Stomach smooth muscle (tissue), 2 donors: ENCODE data around the gene UBE4A.

Experiments
- H3K27ac ChIP-seq: one replicate; pipeline ENCODE4 v1.7.0; 2013; ENCODE audit warnings: mild to moderate bottlenecking, low read length, inconsistent platforms
- H3K27me3 ChIP-seq, 2 donors: one replicate each; pipeline ENCODE4 v1.7.0; 2013; ENCODE audit warnings: low read length in 2 of 2; ENCODE audit not compliant: insufficient read depth in 2 of 2, control insufficient read depth in 1 of 2
- H3K36me3 ChIP-seq, 2 donors: one replicate each; pipeline ENCODE4 v1.7.0; 2013; ENCODE audit warnings: low read length in 2 of 2; ENCODE audit not compliant: control insufficient read depth in 2 of 2, insufficient read depth in 2 of 2
- H3K4me1 ChIP-seq: one replicate; pipeline ENCODE4 v1.7.0; 2013; ENCODE audit warnings: low read length; ENCODE audit not compliant: control insufficient read depth, insufficient read depth
- H3K4me3 ChIP-seq, 2 donors: one replicate each; pipeline ENCODE4 v1.7.0; 2013; ENCODE audit warnings: low read length in 2 of 2
- H3K9ac ChIP-seq, 2 donors: one replicate each; pipeline ENCODE4 v1.7.0; 2013; ENCODE audit warnings: low read length in 2 of 2, mild to moderate bottlenecking in 1 of 2
- H3K9me3 ChIP-seq, 2 donors: one replicate each; pipeline ENCODE4 v1.7.0; 2013; ENCODE audit warnings: low read length in 2 of 2; ENCODE audit not compliant: control insufficient read depth in 2 of 2
- donor health status: healthy.
- donor health status: Pancreatic carcinoma.

Gene UBE4A

DNA sequence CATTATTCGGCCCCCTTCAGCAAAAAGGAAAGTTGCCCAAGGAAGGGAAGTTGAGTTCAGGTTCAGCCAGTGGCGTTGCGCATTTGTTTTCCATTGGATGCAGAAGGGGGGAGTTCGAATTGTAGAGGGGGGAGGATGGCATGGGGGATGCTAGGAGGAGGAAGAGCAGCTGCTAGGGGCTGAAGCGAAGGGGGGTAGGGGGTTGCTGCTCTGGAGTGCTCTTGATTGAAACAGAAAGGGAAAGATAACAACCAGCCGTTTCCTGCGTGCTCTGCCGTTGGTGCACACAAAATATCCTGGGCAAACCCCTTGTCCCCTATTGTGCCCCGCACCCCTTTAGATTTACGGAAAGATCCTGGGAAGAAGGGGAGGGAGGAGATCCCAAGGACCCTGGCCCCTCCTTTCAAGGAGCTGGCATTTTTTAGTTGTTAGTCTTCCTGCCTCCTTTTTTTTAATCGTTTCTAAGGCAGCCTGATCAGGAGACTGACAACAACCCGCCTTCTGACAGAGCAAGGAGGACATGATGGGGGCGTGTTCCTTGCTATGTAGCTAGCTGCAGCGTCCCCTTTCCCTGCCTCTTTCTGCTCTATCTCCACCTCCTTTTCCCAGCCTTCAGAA is 79.0 kb downstream of the UBE4A start:
- Histone ChIP-seq H3K36me3 (no peaks in the 10 kb centered on the region), H3K9ac (peak overlapping the region; percentile 71 to 87), H3K4me1 (peaks cover 30% of the 10 kb centered on the region), H3K27me3 (no peaks in the 10 kb centered on the region), H3K4me3 (peak overlapping the region; percentile 79 to 81), H3K27ac (peak overlapping the region; percentile 81), H3K9me3 (no peaks in the 10 kb centered on the region)

GRCh38 chr11:118439646-118440045 is 80.2 kb downstream of the UBE4A start:
- H3K36me3 ChIP-seq = no peaks in the 10 kb centered on the region
- H3K4me1 ChIP-seq = peaks cover 25% of the 10 kb centered on the region
- no peak overlapping the region for H3K27ac ChIP-seq
- no peak overlapping the region for H3K9ac ChIP-seq
- no peaks in the 10 kb centered on the region for H3K9me3 ChIP-seq
- no peaks in the 10 kb centered on the region for H3K27me3 ChIP-seq
- no peak overlapping the region for H3K4me3 ChIP-seq

GRCh38 chr11:118441770-118442275 is 82.4 kb downstream of the UBE4A start:
- Histone ChIP-seq H3K9ac (no peak overlapping the region), H3K27ac (no peak overlapping the region)

GRCh38 chr11:118442301-118442700 is 82.9 kb downstream of the UBE4A start:
- H3K9me3 ChIP-seq = no peaks in the 10 kb centered on the region
- H3K27me3 ChIP-seq = no peaks in the 10 kb centered on the region
- no peak overlapping the region for H3K27ac ChIP-seq
- H3K4me3 ChIP-seq = no peak overlapping the region
- no peaks in the 10 kb centered on the region for H3K36me3 ChIP-seq
- H3K4me1 ChIP-seq = peaks cover 17% of the 10 kb centered on the region
- H3K9ac ChIP-seq = no peak overlapping the region

More at GRCh38 chr11:118441770-118442275, 82.4 kb downstream of the UBE4A start:
- Histone ChIP-seq H3K36me3 (no peaks in the 10 kb centered on the region), H3K4me1 (peaks cover 17% of the 10 kb centered on the region), H3K27me3 (no peaks in the 10 kb centered on the region), H3K4me3 (peak overlapping the region in 1 of 2 donors; percentile 10), H3K9me3 (no peaks in the 10 kb centered on the region)

DNA sequence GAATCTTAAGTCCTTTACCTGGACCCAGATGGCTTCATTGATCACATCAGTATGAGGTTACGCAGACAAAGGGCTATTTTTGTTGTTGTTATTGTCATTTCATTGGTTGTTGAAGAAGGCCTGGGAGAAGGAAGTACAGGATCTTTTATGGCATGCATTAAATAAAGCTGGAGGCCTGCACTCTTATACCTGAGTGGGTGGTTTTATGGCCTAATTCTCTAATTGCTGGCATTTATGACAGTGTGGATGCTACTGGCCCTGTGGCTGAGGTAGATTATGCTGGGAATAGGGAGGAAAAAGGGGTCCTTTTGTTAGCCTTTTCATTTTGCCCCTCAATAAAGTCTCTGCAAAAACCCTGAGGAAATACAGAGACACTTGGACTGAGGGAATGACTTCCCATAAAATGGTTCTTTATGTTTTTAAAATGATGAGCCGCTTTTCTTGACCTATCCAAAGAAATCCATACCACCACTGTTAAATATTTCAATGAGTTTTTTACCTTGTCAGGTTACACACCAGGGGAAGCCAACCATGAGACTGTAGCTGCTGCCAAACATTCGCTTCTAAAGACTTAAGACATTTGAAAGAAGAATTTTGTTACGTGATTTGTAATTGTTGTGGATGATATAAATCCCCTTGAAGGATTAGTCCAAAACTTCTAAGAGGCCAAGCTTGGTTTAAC is 83.6 kb downstream of the UBE4A start:
- H3K36me3 ChIP-seq = no peaks in the 10 kb centered on the region
- no peak overlapping the region for H3K27ac ChIP-seq
- no peaks in the 10 kb centered on the region for H3K27me3 ChIP-seq
- no peak overlapping the region for H3K9ac ChIP-seq
- H3K4me1 ChIP-seq = peaks cover 10% of the 10 kb centered on the region
- H3K4me3 ChIP-seq = no peak overlapping the region
- no peaks in the 10 kb centered on the region for H3K9me3 ChIP-seq

- Histone ChIP-seq H3K4me1 (peaks cover 4% of the 10 kb centered on the region), H3K4me3 (no peak overlapping the region), H3K9ac (no peak overlapping the region), H3K9me3 (no peaks in the 10 kb centered on the region), H3K36me3 (no peaks in the 10 kb centered on the region), H3K27ac (no peak overlapping the region), H3K27me3 (no peaks in the 10 kb centered on the region)
Measured at GRCh38 chr11:118443590-118444218, 84.3 kb downstream of the UBE4A start.

- H3K36me3 ChIP-seq = peaks cover 0 to 5% of the 10 kb centered on the region in 2 donors
- H3K27me3 ChIP-seq = no peaks in the 10 kb centered on the region
- H3K4me1 ChIP-seq = no peaks in the 10 kb centered on the region
Measured at GRCh38 chr11:118447423-118447822, 88.0 kb downstream of the UBE4A start.

DNA sequence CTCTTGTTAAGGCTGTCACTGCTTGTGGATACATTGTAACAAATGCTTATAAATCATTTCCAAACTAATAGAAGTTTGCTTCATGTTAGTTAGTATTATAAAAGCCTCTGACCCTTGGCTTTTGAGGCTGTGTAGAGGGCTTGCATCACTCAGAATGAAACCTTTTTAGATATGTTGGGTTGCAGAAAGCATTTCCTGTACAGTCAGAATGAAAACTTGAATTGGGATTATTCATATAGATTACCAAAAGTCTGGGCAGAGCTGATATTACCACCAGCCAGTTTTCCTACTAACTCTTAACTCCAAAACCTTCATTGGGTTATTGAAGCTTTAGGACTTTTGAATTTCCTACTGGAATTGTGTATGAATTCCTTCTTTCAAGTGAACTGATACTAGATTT is 88.9 kb downstream of the UBE4A start:
- Histone ChIP-seq H3K36me3 (peaks cover 0 to 5% of the 10 kb centered on the region in 2 donors), H3K4me3 (no peak overlapping the region), H3K27ac (no peak overlapping the region), H3K9me3 (no peaks in the 10 kb centered on the region), H3K27me3 (no peaks in the 10 kb centered on the region), H3K4me1 (no peaks in the 10 kb centered on the region), H3K9ac (no peak overlapping the region)

More at GRCh38 chr11:118447423-118447822, 88.0 kb downstream of the UBE4A start:
- Histone ChIP-seq H3K27ac (no peak overlapping the region), H3K9ac (no peak overlapping the region), H3K4me3 (no peak overlapping the region), H3K9me3 (no peaks in the 10 kb centered on the region)
